ENCODE results near the gene COL28A1. TPM values are rescaled to one million over a fixed set of nuclear protein-coding genes. Genes with fewer than 3 reads are reported as not detected.
"Not testable (repeated sequence)": the region's sequence is repeated elsewhere in the genome, so short reads cannot be mapped to it uniquely, and the experiment has no call there.

Gene COL28A1
- total RNA-seq, 1 experiment from 2014 or later = 4.4 TPM

DNA sequence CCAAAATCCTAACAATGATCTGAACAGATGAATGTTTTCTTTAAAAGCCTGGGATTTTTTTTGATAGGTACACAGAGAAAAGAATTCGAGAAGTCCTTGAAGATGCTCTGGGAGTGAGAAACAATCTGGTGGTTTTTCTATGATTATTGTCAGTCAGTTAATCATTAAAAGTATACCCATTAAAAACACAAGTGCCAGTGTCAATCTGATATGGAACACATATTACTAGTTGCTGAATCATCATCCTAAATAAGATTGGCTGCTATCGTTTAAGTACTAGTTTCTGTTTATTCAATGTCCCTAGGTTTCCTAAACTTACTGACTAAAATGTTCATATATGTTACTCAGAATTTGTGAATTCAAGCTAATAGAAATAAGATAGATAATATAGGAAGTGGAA, 16.1 kb downstream of the COL28A1 start:
- DNase-seq (ENCODE audit: low read depth) = peak; percentile 42

DNA sequence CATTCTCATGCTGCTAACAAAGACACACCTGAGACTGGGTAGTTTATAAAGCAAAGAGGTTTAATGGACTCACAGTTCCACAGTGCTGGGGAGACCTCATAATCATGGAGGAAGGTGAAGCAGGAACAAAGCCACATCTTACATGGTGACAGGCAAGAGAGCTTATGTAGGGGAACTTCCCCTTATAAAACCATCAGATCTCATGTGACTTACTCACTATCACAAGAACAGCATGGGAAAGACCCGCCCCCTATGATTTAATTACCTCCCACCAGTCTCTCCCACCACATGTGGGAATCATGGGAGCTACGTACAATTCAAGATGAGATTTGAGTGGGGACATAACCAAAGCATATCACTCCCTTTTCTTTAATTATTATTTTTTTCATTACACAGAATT, 16.6 kb downstream of the COL28A1 start:
- DNase-seq (ENCODE audit: low read depth) = no peak

DNA sequence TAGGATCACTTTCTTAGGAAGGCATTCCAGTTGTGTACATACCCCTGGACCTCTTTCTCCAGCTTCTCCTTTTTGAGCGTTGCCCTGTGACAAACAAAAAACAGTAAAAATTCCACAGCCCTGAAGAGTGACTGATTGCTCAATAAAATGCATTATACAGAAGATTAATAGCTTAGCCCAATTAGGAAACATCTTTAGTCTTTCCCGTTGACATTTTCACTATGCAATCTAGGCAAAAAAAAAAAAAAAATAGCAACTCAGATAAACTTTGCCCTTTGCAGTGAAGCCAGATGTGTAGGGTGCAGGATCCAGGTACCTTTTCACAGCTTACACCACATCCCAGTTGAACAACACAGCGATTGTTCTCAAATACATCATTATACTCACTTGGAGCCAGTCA, 17.9 kb downstream of the COL28A1 start:
- no peak for DNase-seq (ENCODE audit: low read depth)

DNA sequence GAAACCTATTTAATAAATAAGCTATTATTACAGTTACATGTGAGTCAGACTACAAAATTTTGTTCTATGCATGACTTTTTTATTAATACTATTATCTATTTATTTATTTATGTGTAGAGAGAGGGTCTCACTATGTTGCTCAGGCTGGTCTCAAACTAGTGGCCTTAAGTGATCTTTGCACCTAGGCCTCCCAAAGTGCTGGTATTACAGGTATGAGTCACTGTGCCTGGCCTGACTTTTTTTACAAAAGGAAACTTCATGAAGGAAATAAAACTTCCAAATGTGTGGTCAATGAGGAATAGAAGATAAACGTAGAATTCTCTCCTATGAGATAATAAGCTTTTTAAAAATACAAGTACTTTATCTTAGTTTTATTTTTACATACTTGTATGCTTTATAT, 19.0 kb downstream of the COL28A1 start:
- DNase-seq (ENCODE audit: low read depth) = no peak

DNA sequence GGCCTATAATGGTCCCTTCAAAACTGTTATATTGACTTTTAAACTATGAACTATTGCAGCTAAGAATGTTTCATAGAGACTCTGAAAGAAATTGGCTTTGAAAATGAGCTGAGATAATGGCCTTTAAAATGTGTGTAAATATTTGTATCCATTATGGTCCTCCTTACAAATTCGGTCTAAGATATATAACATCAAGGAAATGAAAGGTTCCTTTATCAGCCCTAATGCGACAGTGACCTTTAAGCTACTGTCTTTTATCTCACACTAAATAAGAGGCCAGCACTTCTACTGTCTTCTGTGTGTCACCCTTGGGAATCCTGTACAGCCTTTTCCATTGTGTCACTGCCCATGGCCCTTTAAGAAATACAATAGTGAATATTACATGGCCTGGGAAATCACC, 19.5 kb downstream of the COL28A1 start:
- no peak for DNase-seq (ENCODE audit: low read depth)

DNA sequence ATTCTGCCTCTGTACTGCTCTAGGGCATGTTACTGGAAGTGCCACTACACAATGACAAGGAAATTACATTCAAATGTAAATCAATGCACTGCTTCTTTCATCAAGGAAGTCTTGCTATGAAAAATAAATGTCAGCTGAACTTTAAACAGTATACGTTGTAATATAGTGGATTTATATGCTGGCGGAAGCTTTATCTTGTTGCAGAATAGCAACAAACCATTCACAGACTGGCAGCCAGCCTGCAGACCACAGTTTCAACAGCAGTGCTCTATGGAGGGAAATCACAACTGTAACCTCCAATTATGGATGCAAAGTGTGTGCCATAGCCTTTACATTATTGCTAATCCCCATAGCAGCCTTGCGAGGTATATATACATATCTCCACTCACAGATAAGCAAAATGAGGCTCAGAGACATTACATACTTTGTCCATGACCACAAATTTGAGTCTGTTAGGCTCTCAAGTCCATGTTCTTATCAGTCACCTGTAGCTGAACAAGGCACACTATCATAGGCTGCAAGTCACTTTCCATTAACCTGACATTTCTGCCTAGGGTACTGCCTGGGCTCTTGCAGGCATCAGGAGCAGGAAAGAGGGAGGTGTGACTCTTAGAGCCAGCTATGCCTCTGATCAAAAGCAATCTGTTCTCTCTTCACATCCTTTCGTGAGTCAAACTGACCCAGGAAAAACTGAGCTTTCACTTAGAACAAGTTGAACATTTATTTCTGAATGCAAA, 22.6 kb downstream of the COL28A1 start:
- no peak for DNase-seq (ENCODE audit: low read depth)

DNA sequence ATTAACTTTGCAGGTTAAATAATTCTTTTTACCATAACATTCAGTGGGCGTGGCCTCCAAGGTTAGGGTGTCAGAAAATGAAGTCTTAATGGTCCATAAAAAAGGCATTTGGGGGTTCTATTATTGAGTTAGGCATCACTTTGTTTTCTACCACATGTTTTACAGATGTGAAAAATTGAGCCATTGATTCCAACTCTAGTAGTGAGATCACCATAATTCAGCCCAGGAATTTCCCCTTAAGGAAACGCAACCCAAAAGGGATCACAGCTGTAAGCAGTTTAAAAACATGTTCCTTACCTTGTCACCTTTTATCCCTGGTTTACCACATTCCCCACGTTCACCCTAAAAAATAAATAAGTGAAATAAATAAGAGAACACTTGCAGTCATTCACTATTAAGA, 24.9 kb downstream of the COL28A1 start:
- no peak for DNase-seq (ENCODE audit: low read depth)

DNA sequence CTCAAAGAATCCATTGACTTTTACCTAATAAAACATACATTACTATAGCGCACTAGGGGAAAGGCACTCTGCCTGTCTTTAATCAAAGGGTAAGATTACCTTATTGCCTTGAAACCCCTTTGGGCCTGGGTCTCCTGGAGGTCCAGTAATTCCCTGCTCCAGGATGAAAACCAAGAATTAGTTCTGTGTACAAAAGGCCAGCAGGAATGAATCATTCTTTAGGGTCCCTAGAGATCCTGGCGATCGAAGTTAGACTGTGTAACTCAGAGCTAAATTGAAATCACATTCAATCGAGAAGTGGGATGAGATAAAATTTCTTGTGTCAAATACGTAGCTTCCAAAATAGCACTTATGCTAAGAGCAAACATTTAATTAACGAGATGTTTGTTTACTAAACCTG, 29.8 kb downstream of the COL28A1 start:
- no peak for DNase-seq (ENCODE audit: low read depth)

DNA sequence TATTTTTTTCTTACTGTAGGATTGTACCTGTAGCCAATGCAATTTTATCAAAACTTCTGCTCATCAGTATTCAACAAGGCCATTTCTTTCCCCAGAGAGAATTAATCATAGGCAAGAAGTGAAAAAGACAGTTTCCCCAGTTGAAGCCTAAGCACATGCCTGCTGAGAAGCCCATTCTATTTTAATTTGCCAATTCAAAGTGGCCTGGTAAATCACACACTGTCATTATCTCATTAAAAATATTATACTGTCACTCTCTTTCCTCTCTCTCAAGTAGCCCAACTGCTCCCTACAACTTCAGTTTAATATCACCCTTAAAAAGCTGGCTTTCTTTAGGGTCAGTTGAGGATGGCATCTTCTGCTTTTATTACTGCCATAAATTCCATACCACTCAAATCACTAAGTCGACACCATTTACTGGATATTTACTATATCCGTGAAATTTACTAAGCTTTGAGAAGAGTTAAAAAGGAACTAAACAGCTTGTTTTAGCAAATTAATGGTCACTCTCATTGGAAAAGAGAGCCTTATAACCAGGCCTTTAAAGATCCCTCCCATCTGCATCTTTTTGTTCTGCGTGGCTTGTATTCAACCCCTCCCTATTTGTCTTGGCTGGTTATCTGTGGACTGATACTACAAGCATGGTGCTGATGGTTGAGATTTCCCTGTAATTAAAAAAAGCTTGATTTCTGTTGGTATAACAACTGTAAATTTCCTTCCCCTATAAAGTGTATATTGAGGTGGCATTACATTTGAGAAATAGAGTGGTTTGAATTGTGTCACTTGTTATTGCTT, 30.6 kb downstream of the COL28A1 start:
- no peak for DNase-seq (ENCODE audit: low read depth)

DNA sequence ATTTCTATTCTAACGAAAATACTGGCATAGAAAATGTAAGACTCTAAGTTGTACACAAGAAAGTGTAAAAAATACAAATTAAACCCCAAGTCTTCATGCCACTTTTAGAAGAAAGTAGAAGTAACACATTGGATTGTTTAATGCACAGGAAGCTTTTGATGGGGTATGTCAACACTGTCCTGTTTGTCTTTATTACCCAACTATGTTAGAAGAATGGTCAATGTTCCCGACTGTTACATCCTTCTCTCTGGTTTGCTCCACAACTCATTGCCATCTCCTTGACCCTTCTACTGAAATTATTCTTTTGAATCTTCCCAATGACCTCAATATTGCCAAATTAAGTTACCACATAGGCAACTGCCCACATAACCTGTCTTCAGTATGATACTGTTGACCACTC, 35.8 kb downstream of the COL28A1 start:
- DNase-seq (ENCODE audit: low read depth) = no peak

DNA sequence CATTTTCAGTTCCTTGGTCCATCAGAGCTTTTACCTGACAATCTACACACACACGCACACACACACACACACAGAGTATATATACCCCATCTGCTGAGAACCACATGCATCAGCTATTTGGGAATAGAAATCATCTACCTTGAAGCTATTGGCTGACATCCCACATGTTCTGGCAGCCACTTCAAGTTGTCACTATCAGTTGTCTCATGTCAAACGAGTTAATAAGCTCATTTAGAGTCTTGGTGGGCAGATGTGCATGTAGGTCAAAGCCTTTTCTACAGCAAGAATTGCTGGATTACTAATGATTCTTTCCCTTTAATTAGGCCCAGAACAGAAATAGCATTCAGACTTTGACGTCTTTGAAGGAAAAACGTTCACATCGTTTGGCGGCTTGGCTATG, 36.8 kb downstream of the COL28A1 start:
- no peak for DNase-seq (ENCODE audit: low read depth)

DNA sequence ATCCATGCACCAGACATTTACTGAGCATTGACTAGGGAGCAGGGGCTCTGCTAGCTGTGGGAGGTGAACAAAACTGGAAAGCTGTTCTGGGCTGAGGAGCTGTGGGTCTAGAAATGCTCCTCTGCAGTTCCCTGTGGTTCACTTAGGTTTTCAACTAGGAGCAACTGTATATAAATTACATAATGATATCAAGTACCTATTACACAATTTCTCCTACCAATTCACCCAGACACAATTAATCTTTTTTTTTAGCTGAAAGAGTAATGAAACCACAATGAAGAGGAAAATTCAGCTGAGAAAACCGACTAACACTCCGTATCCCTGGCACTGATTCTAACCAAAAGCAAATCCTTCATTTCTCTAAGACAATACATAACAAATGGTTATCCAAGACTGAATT, 39.4 kb downstream of the COL28A1 start:
- no peak for DNase-seq (ENCODE audit: low read depth)

DNA sequence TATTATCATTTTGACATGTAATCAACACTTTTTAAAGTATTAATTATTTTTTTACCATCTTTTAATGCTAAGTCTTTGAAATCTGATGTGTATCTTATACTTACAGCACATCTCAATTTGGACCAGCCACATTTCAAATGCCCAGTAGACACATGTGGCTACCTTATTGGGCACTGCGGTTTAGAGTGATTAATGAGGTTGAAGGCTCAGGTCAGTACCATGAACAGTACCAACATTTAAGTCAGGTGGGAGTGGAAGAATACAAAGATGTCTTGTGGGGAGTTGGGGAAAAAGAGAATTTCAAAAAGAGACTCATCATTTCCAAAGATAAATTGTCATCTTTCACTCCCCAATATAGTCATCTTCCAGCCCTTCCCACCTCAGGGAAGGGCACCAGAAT, 40.5 kb downstream of the COL28A1 start:
- DNase-seq (ENCODE audit: low read depth) = no peak

DNA sequence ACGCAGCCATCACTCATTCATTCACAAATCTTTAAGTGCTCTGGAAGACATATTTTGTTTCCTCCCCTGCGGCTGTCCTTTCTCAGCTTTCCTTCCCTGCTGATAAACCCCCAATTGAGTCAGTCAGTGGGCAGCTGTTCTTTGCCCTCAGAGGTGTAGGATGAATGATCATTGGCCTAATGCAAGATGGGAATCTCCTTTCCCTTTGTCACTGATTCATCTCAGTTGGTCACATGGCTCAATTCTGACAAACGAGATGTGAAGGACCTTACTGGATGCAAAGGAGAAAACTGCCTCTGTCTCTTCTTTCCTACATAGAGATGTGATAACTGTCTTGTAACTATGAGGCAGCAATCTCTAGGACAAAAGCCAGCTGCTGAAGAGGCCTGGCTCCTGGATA, 44.6 kb downstream of the COL28A1 start:
- DNase-seq (ENCODE audit: low read depth) = peak; percentile 99

DNA sequence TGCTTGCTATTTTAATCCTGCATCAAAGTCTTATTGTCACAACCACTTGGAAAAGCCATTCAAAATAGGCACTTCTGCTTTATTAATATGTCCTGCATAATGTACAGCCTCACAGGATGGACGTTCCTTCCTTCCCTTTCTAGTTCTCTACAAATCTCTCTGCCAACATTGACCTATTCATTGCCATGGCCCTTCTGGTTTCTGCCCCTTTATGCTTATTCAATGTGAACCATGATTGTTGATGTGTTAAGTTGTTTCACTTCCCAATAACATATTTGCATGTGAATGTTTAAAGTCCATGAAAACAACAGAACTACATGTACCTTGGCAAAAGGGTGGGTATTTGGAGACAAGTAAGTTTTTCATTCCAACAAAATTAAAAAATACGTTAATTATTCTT, 45.7 kb downstream of the COL28A1 start:
- no peak for DNase-seq (ENCODE audit: low read depth)

DNA sequence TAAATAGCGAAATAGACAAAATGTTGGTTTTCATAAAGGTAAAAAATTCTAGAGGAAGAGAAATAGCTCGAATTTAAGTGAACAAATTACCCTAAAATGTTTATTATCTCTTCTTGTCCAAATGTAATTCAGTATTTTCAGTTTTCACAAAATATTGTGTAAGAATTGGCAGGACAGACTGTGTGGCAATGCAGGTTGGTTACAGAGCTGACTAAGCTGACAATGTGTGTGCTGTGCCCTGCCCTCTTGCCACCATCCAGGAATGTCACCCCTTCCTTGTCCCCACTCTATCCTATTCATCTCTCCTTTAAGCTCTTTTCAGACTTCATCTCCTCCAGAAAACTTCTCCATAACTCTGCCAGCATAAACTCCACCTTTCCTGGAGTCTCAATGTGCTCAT, 46.1 kb downstream of the COL28A1 start:
- DNase-seq (ENCODE audit: low read depth) = peak; percentile 63

DNA sequence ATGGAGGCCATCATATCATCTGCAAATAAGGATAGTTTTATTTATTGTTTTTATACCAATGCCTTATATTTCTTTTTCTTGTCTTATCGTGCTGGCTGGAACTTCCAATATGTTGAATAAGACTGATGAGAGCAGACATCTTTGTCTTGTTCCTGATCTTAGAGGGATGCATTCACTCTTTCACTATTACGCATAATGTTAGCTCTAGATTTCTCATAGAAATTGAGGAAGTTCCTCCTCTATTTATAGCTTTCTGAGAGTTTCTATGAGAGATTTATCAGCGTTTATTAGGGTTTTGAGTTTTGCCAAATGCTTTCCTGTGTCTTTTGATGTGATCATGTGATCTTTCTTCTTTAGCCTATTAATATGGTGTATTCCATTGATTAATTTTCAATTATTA, 49.3 kb downstream of the COL28A1 start:
- no peak for DNase-seq (ENCODE audit: low read depth)

DNA sequence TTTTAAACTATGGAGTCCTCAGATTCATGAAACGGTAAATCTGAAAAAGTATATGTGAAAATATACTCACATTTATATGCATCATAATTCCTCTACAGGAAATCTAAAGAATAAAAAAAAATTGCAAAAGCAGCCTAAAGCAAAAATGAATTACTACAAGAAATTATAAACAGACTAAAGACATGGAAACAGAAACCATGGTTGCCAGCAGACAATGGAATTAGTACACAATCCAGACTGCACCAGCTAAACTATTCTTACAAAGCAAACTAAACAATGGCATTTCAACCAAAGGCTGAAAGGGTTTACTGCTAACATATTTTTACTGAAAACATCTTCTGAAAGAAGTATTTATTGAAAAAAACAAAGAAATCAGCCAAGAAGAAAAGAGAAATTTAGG, 51.6 kb downstream of the COL28A1 start:
- no peak for DNase-seq (ENCODE audit: low read depth)

DNA sequence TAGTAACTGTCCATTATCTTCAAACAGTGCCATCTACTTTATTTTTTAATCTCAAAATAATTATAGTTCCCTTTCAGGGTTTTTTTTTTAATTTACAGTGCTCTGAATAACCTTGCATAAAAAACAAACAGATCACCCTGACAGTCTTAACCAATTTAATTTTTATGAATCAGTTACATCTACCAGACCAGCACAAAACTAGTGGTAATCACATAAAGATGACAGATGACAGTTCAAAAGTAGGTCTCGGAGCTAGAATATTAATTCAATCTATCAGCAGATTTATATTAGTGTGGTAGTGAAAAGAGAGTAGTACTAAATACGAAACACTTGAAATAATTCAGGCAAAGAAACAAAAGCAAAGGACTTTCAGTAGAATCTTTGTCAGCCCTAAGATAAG, 53.9 kb downstream of the COL28A1 start:
- DNase-seq (ENCODE audit: low read depth) = no peak

DNA sequence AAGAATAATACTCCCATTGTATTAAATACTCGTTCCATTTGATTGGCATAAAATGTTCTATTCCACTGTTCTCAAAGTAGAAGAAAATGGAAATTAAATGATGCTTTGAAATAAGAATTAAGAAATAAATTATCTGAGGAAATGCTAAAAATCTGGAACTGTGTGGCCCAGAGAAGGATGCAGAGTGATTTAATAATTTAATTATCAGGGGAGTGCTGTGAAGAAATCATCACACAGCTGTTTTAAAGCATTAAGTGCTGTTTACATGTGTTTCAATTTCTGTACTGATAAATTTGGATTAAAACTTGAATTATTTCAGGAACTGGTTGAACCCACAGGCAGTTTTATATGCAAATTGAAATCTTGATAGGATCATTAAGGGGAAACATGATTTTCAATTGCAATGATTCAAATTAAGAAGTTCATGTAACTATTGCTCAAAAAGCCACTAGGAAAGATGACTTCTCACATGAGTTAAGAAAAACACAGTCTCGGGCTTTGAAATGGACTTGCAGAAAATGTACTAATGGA, 56.3 kb downstream of the COL28A1 start:
- DNase-seq (ENCODE audit: low read depth) = no peak

DNA sequence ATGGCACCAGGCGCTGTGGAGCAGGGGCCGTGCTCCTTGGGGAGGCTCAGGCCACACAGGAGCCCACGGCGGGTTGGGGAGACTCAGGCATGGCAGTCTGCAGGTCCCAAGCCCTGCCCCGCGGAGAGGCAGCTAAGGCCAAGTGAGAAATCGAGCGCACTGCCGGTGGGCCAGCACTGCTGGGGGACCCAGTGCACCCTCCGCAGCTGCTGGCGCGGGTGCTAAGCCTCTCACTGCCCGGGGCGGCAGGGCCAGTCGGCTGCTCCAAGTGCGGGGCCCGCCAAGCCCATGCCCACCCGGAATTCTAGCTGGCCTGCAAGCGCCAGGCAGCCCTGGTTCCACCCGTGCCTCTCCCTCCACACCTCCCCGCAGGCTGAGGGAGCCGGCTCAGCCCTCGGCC, 57.1 kb downstream of the COL28A1 start:
- no peak for DNase-seq (ENCODE audit: low read depth)

DNA sequence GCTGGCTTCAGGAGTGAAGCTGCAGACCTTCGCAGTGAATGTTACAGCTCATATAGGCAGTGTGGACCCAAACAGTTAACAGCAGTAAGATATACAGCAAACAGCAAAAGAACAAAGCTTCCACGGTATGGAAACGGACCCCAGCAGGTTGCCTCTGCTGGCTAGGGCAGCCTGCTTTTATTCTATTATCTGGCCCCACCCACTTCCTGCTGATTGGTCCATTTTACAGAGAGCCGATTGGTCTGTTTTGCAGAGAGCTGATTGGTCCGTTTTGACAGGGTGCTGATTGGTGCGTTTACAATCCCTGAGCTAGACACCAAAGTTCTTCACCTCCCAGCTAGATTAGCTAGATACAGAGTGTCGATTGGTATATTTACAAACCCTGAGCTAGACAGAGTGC, 58.0 kb downstream of the COL28A1 start:
- not testable (repeated sequence) for DNase-seq (ENCODE audit: low read depth)

DNA sequence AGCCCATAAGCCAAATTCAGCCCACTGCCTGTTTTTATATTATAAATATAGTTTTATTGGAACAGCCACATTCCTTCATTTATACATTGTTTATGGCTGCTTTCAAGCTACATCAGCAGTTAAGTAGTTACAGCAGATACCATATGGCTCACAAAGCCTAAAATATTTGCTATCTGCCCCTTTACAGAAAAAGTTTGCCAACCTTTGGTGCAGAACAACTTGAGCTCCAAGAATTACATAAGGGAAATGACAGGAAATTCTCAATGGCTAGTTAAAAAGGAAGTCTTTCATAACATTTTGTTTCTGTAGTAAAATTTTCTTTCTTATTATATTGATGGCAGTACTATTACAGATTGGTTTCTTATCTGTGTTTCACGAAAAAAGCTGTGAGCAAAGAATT, 59.3 kb downstream of the COL28A1 start:
- no peak for DNase-seq (ENCODE audit: low read depth)
